Ecto neural progenitor cell (in vitro differentiated cells): ENCODE results near the gene PIK3CG.
"Not testable (repeated sequence)": the region's sequence is repeated elsewhere in the genome, so short reads cannot be mapped to it uniquely, and the experiment has no call there.

ENCODE experiments used
- DNase-seq: peaks from one replicate; pipeline ENCODE4 v3.0.0-alpha.2; 2018; ENCODE audit warnings: low spot score

Gene PIK3CG

GRCh38 chr7:106887421-106887820 lies 22.3 kb downstream of the PIK3CG start:
- no peak for DNase-seq

- no peak for DNase-seq
Observed at GRCh38 chr7:106888204-106888603, 23.1 kb downstream of the PIK3CG start.

DNA sequence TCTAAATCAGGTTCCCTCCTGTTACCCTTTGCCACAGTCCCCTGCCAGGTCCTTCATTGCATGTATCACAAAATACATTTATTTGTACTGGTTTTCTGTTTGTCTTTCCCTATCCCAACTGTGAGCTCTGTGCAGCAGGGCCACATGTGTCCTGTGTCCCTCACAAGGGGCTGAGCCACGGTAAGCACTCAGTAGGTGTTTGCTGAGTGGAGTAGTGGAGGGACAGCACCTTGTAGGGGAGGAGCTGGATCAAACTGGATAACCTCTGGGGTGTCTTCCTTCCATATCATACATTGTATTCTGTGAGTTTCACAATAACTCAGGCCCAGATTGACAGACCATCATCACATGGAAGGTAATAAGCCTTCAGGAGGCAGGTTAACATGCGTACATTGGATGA lies 25.9 kb downstream of the PIK3CG start:
- DNase-seq, result no peak

DNA sequence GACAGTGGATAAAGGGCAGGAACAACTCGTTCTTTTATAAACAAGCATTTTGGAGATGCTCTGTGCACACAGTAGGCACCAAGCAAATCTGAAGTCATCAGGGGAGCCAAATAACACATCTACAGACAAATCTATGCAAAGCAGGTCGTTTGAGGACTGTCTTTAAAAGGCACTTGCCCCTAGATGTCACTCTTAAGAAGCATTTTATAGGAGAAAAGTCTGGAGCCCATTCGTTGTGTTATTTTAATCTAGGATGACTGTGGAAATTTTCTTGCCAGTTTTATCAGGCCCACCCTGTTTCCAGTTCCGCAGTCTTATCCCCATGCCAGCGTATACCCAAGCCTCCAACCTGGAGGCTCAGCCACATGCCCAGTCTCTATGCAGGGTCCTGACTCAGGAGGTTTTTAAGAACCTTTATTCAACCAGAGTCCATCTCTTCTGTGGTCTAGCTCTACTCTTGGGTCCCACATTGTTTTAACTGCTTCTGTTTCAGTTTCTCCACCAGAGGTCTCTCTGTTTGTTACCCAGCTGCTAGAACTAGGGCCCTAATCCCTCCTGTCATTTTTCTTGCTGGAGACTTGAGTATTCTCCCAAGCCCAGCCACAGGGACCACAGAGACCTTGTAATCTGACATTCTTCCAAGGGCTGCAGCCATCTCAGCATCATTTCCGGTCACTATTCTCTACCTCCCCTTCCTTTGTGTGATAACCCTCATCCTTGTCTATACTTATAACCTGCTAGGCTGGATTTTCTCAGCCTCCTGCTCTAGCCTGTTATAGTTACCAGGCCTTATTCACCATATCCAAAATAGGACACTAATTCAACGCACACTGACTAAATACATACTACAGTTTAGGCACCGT lies 26.7 kb downstream of the PIK3CG start:
- DNase-seq, result no peak

GRCh38 chr7:106893591-106893990 lies 28.5 kb downstream of the PIK3CG start:
- DNase-seq, result no peak

DNA sequence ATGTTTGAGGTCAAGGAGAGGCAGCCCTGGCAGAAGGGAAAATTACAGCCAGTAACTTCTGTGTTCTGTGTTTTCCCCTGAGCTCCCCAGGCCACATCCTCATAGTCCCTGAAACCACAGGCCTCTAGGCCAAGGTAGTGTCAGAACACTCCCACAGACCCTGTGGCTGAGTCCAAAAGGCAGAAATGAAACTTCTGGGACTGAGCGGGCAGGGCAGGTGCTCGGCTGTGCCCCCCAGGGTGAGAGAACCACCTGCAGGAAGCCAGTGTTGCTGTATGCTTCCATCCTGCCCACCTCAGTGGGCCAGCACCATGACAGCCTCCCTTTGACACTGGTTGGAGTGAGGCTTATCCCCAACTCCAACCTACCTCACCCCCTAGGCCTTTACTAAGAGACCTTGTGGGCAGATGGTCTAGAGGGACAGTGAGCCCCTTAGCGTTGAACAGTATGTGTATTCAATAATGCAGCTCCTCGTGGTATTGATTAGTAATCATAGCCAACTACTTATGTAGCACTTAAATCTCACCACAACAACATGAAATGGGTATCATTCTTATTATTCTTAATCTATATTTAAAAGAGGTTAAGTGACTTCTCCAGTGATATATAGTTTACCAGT lies 30.3 kb downstream of the PIK3CG start:
- no peak for DNase-seq

DNA sequence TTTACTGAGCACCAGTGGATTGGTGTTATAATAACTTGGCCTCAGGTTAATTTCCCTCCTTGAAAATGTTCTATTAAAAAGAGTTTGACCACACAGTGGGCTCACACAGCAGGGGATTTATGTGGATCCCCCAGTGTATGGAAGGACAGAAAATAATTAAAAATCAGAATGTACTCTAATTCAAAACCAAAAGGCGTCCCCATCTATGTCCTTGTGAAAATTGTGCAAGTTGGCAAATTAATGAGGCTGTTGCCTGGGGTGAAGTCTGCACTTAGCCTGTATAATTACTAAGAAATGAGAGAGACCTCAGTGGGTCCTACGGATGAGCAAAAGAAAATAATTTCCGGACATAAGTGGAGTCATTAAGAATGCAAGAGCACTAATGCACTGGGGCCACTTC lies 31.1 kb downstream of the PIK3CG start:
- no peak for DNase-seq

DNA sequence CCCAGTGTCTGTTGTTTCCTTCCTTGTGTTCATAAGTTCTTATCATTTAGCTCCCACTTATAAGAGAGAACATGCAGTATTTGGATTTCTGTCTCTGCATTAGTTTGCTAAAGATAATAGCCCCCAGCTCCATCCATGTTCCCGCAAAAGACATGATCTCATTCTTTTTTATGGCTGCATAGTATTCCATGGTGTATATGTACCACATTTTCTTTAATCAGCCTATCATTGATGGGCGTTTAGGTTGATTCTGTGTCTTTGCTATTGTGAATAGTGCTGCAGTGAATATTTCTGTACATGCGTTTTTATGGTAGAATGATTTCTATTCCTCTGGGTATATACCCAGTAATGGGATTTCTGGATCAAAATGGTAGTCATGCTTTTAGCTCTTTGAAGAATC lies 32.5 kb downstream of the PIK3CG start:
- not testable (repeated sequence) for DNase-seq

DNA sequence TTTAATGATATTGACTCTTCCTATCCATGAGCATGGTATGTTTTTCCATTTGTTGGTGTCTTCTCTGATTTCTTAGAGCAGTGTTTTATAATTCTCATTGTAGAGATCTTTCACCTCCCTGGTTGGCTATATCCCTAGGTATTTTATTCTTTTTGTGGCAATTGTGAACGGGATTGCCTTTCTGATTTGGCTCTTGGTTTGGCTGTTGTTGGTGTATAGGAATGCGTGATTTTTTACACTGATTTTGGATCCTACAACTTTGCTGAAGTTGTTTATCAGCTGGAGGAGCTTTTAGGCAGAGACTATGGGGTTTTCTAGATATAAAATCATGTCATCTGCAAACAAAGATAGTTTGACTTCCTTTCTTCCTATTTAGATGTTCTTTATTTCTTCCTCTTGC lies 33.9 kb downstream of the PIK3CG start:
- DNase-seq, result not testable (repeated sequence)

GRCh38 chr7:106901828-106902441 lies 36.9 kb downstream of the PIK3CG start:
- no peak for DNase-seq

DNA sequence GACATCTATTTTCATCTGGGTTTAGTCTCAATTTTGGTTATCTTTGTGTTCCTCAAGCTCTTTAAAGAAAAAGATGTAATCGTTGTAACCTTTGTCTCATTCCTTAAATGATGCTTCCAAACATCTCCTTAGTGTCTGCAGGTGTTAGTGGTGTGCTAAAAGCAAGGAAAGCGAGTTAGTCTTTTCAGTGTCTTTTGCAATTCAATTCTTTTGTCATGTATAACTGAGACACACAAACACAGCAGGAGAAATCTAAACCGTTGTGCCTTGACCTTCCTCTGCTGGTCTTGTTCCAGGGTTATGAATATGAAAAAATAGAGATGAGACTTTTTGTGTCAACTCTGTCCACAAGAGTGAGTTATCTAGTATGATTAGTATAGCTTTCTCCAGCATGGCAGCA lies 40.7 kb downstream of the PIK3CG start:
- DNase-seq, result no peak

- DNase-seq, result no peak
Observed at GRCh38 chr7:106911959-106912358, 46.9 kb downstream of the PIK3CG start.

DNA sequence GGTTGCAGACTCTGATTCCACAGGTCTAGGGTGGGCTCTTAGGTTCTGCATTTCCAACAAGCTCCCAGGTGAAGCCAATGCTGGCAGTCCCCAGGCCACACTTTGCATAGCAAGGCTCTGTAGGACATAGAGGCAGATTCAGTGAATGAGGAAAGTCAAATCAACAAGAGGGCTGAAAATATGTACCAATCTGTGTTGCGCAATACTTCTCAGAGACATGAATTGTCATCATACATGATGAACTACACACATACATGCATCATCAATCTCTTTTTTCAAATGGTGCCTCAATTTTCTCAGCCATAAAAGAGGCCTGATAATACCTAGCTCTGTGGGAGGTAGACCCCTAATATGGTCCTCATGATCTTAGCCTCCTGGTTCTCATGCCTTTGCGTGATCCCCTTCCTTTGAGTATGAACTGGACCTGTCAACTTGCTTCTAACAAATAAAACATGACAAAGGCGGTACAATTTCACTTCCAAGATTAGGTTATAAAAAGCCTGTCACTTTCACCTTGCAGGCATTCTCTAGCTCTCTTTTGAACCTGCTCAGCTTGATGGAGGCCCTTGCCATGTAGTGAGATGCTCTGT lies 49.0 kb downstream of the PIK3CG start:
- DNase-seq, result no peak

DNA sequence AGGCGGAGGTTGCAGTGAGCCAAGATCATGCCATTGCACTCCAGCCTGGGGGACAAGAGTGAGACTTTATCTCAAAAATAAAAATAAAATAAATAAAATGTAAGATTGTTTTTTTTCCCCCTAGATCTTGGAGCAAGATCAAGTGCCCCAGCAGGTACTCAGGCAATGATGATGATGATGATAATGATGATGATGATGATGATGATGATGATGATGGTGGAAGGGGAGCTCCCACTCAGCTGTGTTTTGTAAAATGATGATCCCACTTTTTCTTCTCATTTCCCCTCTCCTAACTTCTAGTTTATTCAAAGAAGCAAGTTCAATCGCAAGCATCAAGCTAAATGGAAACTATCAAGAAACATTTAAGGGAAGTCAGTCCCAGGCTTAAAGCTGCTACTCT lies 50.3 kb downstream of the PIK3CG start:
- no peak for DNase-seq

DNA sequence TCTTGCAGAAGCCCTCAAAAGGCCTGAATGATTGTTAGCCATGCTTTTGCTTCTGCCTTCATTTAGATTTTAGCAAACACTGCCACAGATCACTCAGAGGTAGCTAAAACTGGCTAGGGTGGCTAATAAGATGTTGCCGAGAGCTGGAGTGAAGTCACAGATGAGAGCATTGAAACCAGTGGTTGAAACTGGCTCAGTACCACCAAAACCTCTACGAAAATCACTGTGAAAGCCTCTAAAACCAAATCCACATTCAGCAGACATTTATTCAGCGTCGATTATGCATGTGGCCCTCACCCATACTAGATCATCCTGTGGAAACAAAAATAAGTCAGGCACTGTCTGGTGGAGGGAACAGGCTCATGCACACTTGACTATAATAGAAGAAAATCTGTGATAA lies 50.8 kb downstream of the PIK3CG start:
- no peak for DNase-seq

- no peak for DNase-seq
Observed at GRCh38 chr7:106916679-106917078, 51.6 kb downstream of the PIK3CG start.

DNA sequence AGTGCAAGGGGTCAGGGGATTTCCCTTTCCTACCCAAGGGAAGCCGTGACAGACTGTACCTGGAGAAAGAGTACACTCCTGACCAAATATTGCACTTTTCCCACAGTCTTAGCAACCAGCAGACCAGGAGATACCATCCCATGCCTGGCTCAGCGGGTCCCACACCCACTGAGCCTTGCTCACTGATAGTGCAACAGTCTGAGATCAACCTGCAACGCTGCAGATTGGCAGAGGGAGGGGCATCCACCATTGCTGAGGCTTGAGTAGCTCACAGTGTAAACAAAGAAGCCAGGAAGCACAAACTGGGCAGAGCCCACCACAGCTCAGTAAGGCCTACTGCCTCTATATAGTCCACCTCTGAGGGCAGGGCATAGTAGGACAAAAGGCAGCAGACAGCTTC lies 53.9 kb downstream of the PIK3CG start:
- no peak for DNase-seq

DNA sequence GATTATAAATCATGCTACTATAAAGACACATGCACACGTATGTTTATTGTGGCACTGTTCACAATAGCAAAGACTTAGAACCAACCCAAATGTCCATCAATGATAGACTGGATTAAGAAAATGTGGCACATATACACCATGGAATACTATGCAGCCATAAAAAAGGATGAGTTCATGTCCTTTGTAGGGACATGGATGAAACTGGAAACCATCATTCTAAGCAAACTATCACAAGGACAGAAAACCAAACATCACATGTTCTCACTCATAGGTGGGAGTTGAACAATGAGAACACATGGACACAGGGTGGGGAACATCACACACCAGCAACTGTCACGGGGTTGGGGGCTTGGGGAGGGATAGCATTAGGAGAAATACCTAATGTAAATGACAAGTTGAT lies 59.4 kb downstream of the PIK3CG start:
- not testable (repeated sequence) for DNase-seq

- DNase-seq, result no peak
Observed at GRCh38 chr7:106926892-106927291, 61.8 kb downstream of the PIK3CG start.

DNA sequence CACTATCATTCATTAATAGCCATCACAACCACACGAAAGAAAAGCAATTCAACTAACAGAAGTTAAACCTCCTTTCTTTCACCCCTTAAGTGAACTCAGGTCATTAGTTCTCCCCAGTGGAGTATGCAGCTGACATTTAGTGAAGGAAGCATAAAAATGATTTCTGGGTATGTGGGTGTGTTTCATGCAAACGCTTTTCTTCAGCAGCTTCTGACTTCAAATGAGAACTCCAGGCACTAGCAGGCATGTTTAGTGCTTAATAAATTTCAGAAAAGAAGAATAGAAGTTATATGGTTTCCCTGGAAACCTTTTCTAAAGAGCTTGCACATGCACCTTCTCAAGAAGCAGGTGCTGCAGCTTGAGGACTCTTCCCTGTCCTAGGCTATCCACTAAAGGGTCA lies 62.5 kb downstream of the PIK3CG start:
- no peak for DNase-seq

DNA sequence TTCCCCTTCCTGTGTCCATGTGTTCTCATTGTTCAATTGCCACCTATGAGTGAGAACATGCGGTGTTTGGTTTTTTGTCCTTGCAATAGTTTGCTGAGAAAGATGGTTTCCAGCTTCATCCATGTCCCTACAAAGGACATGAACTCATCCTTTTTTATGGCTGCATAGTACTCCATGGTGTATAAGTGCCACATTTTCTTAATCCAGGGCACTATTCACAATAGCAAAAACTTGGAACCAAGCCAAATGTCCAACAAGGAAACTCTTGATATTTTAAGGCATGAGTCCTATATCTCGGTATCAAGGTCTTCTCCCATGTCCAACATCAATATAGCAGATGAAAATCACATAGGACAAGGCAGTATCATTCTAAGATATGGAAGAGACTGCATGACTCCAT lies 64.5 kb downstream of the PIK3CG start:
- DNase-seq, result not testable (repeated sequence)

GRCh38 chr7:106936236-106936635 lies 71.2 kb downstream of the PIK3CG start:
- no peak for DNase-seq

DNA sequence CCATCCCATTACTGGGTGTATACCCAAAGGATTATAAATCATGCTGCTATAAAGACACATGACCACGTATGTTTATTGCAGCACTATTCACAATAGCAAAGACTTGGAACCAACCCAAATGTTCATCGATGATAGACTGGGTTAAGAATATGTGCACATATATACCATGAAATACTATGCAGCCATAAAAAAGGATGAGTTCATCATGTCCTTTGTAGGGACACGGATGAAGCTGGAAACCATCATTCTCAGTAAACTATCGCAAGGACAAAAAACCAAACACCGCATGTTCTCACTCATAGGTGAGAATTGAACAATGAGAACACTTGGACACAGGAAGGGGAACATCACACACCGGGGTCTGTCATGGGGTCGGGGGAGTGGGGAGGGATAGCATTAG lies 73.0 kb downstream of the PIK3CG start:
- not testable (repeated sequence) for DNase-seq
